Muscle of arm (tissue), 12 donors: Measurements from ENCODE around the gene CDH12. TPM values are rescaled to one million over a fixed set of nuclear protein-coding genes. Genes with fewer than 3 reads are reported as not detected.
"Not testable (repeated sequence)": the region's sequence is repeated elsewhere in the genome, so short reads cannot be mapped to it uniquely, and the experiment has no call there.

Experiments used
- DNase-seq: peaks from one replicate; pipeline ENCODE4 v3.0.0-alpha.2; 2013
- polyA plus RNA-seq, 12 donors: library from polyadenylated mRNA; unstranded; fragments of 120-200 nt; gene quantifications; one replicate each; pipeline ENCODE4 v1.2.1, GENCODE V29; 2013; ENCODE audit not compliant: insufficient read length in 12 of 12

CDH12 gene
- polyA plus RNA-seq, 12 donors, result 0.84 to 4.3 (median 1.8) TPM; not detected in 2

DNA sequence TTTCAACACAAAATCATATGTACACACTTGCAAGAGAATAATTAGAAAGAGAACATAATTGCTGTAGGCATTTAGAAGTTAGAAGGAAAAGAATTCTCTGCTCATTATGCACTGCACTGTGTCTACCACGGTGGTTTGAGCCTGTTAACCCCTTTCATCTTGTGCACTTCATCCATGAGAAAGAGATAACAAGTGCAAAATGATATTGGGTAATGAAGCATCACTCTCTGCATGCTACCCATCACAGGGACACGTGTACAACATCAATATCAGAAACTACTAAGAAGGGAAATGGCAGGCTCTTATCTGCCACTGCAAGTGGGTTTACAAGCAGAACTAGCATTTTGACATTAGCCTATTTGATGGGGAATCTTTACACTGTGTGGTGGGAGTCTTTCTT, 202.6 kb downstream of the CDH12 start:
- no peak for DNase-seq

GRCh38 chr5:22649074-22649473, 204.1 kb downstream of the CDH12 start:
- no peak for DNase-seq

- DNase-seq, result no peak
These were observed 208.3 kb downstream of the CDH12 start for GRCh38 chr5:22644859-22645258.

GRCh38 chr5:22643356-22643755, 209.8 kb downstream of the CDH12 start:
- DNase-seq, result peak; percentile 21

- no peak for DNase-seq
These were observed 221.5 kb downstream of the CDH12 start for GRCh38 chr5:22631683-22632082.

GRCh38 chr5:22627029-22627428, 226.1 kb downstream of the CDH12 start:
- no peak for DNase-seq

GRCh38 chr5:22625451-22625850, 227.7 kb downstream of the CDH12 start:
- DNase-seq, result no peak

- DNase-seq, result no peak
These were observed 232.1 kb downstream of the CDH12 start for GRCh38 chr5:22621084-22621483.

- no peak for DNase-seq
These were observed 237.2 kb downstream of the CDH12 start for GRCh38 chr5:22615964-22616363.

DNA sequence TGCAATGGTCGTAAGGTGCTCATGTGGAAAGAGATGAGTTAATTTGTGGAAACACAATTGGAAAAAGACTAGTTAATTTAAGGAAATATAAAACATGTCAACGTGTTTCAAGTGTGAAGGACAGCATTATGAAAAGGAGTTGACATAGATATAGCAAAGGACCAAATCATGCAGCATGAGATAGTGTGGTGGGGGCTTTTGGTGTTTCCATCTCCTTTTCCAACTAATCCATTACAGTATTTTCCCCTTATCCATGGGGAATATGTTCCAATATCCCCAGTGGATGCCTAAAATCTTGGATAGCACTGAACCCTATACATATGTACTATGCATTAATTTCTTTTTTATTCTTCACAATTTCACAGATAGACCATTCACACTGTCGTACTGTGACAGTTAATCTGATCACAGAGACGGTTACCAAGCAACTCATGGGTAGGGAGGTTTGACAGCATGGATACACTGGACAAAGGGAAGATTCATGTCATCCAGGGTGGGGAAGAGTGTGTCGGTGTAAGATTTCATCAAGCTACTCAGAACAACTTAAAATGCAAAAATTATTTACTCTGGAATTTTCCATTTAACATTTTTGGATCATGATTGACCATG, 238.6 kb downstream of the CDH12 start:
- DNase-seq, result no peak

DNA sequence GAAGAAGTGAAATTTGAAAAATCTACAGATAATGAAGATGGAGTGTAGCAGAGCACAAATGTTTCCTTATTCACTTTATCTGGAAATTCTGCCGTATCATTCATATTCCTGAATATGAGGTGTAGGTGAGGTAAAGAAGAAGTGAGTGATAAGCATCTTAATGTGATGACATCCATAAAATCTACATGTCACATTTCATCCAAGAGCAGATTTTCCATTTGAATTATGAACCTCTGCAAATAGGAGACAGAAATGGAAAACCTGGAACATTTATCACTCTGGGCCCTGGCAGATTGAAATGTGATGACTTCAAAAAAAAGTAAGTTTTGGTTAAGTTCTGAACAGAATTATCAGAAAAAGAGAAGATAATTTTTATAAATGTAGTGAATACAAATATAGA, 240.2 kb downstream of the CDH12 start:
- DNase-seq, result no peak

DNA sequence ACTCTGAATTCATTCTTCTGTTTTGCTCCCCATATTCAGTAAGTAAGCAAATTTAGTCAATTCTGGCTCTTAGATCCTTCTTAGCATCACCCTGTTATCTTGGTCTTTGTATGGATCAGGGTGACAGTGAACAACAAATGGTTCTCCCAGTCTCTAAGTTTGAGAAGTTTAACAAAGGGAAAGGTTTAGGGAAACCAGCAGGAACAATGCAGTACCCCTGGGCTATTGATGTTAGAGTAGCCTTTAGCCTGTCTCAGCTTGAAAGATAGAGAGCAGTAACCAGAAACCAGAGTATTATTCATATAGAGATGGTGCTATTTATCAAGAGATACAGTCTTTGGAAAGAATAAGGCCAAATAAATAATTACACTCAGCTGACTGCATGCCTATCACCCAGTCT, 241.8 kb downstream of the CDH12 start:
- no peak for DNase-seq

DNA sequence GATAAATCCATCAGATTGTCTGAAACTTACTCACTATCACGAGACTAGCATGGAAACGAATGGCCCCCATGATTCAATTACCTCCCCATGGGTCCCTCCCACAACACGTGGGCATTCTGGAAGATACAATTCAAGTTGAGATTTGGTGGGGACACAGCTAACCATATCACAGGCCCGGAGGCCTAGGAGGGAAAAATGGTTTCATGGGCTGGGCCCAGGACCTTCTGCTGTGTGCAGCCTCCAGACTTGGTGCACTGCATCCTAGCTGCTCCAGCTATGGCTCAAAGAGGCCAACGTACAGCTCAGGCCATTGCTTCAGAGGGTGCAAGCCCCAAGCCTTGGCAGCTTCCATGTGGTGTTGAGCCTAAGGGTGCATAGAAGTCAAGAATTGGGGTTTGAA, 245.6 kb downstream of the CDH12 start:
- not testable (repeated sequence) for DNase-seq

DNA sequence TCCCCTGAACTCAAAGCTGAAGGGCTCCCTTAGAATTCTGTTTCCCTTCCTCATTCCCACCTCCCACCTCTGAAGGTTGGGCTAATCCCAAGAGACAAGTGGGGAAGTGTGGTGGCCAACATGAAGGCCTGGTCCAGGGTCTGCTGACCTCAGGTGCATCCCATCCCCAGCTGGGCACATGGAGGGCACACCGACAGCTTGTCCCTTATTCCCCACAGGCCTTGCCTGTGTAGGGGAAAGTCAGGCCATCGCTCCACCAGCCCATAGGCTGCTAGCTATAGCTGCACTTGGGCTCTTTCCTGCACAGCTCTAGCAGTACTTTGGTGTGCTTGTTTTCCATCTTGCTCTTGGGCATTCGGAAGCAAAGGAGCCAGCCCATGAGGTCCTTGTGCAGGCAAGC, 247.7 kb downstream of the CDH12 start:
- no peak for DNase-seq

GRCh38 chr5:22604711-22605110, 248.4 kb downstream of the CDH12 start:
- DNase-seq, result no peak

DNA sequence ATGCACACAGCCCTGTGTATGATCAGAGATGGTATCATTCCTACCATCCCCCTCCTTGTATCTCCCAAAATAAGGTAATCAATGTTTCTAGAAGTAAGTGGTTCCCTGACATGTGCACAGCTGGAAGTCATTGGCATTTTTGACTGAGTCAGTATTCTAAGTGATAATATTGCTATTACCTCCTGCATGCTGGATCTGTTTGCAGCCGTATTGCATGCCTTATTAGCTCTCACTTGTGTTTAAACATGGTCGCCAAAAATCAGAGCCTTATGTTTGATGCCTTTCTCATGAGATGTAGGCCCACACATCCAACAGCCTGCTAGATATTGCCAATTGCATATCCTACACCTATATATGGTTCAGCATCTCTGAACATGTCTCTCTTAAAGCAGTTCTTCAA, 254.3 kb downstream of the CDH12 start:
- DNase-seq, result no peak

DNA sequence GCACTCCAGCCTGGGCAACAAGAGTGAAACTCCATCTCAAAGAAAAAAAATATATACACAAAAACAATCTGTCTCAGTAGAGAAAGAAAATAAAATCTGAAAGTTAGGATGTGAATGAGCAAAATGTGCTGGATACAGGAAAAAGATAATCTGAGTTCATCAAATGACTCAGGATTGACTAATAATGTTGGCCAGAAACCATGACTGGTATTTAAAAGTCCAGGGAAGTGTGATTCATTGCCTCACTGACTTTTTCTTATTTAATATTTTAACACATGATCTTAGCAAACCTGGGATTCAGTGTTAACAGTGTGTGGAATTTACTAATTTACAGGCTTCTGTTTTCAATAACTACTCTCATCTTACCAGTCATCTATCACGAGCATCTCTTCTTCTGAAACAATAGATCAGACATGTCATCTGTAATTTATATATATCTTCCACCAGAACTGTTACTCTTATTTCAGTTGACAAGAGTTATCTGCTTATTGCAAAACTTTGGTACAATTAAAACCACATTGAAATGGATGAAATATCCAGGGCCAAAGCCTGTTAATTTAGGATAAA, 256.7 kb downstream of the CDH12 start:
- DNase-seq, result no peak

GRCh38 chr5:22594491-22594890, 258.7 kb downstream of the CDH12 start:
- DNase-seq, result no peak

DNA sequence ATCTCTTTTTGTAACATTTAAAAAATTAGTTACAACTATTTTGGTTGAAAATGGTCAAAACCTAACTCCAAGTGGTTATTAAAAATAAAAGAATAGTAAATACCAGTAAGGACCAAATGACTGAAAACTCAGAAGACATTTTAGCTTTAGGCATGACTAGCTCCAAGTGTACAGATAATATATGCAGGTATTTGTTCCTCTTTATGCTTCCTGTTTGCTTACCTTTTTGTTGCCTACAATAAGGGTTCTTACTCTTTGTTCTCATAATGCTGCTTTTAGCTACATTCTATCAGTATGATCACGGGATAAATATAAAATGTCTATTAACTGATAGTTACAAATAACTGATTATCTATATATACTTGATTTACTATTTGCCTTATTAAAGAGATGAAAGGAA, 259.6 kb downstream of the CDH12 start:
- DNase-seq, result no peak

DNA sequence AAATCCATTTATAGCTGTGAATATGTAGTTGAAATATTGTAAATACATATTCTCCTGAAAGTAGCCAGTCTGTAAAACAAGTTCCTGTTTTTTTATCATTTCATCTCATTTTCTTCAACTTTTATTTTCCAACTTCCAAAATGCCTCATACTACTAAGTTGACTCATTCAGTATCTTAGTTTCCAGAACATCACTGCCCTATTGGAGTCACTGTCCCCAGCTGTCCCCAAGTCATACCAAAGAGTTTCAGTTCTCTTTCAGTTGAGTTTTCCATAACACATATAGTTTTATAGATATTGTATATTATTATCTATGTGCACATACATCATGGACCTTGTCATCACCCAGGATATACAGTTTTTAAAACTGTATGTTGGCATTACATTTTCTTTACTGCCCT, 261.7 kb downstream of the CDH12 start:
- no peak for DNase-seq

GRCh38 chr5:22590677-22591268, 262.4 kb downstream of the CDH12 start:
- DNase-seq, result no peak

GRCh38 chr5:22577711-22578110, 275.4 kb downstream of the CDH12 start:
- DNase-seq, result no peak

DNA sequence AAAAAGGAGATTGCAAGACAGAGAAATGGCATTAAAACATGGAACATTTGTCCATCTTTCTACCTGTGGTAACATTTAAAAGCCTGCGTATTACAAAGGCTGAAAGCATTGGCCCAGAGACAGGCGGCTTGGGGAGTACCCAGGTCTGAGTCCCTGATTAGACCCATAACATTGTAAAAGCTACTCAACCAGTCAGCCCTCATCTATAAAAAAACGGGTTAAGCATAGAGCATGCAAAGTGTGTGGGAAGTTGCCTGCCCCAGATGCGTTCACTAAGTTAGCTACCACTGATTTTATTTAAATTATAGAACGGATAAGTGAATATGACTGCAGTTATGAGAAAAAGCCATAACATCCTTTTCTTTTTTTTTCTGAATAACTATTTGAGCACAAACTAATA, 276.1 kb downstream of the CDH12 start:
- no peak for DNase-seq

GRCh38 chr5:22572941-22573340, 280.2 kb downstream of the CDH12 start:
- DNase-seq, result no peak
